HG03457 (cell line): ENCODE measurements around the gene PIK3R6.
"Not testable (repeated sequence)": the region's sequence is repeated elsewhere in the genome, so short reads cannot be mapped to it uniquely, and the experiment has no call there.

ENCODE experiments used
- ATAC-seq: cut with Tn5 transposase; IDR thresholded peaks from one replicate; pipeline ENCODE4 v1.9.1; 2021; ENCODE audit warnings: moderate number of reproducible peaks; ENCODE audit not compliant: unreplicated experiment

Gene PIK3R6

GRCh38 chr17:8829036-8829941, 38.2 kb downstream of the PIK3R6 start:
- no peak for ATAC-seq

- ATAC-seq, result no peak
Measured at GRCh38 chr17:8828517-8828875, 39.0 kb downstream of the PIK3R6 start.

GRCh38 chr17:8826808-8827435, 40.6 kb downstream of the PIK3R6 start:
- ATAC-seq, result no peak

GRCh38 chr17:8825802-8826201, 41.7 kb downstream of the PIK3R6 start:
- ATAC-seq, result no peak

GRCh38 chr17:8823279-8823678, 44.2 kb downstream of the PIK3R6 start:
- ATAC-seq, result no peak

GRCh38 chr17:8822401-8823035, 45.0 kb downstream of the PIK3R6 start:
- ATAC-seq, result no peak

- no peak for ATAC-seq
Measured at GRCh38 chr17:8821446-8822105, 45.9 kb downstream of the PIK3R6 start.

- ATAC-seq, result no peak
Measured at GRCh38 chr17:8820311-8821010, 47.0 kb downstream of the PIK3R6 start.

- ATAC-seq, result no peak
Measured at GRCh38 chr17:8818654-8819330, 48.7 kb downstream of the PIK3R6 start.

- ATAC-seq, result no peak
Measured at GRCh38 chr17:8818047-8818446, 49.4 kb downstream of the PIK3R6 start.

GRCh38 chr17:8806926-8807550, 60.4 kb downstream of the PIK3R6 start:
- ATAC-seq, result peak; percentile 86

GRCh38 chr17:8806253-8806925, 61.1 kb downstream of the PIK3R6 start:
- no peak for ATAC-seq

GRCh38 chr17:8805396-8805795, 62.1 kb downstream of the PIK3R6 start:
- ATAC-seq, result not testable (repeated sequence)

- no peak for ATAC-seq
Measured at GRCh38 chr17:8803531-8804420, 63.7 kb downstream of the PIK3R6 start.

GRCh38 chr17:8801135-8801840, 66.2 kb downstream of the PIK3R6 start:
- no peak for ATAC-seq

- ATAC-seq, result no peak
Measured at GRCh38 chr17:8800656-8801055, 66.8 kb downstream of the PIK3R6 start.

- ATAC-seq, result no peak
Measured at GRCh38 chr17:8799570-8800212, 67.8 kb downstream of the PIK3R6 start.
